ENCODE measurements around the gene SULT1A2. TPM values are rescaled to one million over a fixed set of nuclear protein-coding genes. Genes with fewer than 3 reads are reported as not detected.
A peak's percentile ranks its signal among the peaks of the same experiment; 100 is the strongest.
"Not testable (repeated sequence)": the region's sequence is repeated elsewhere in the genome, so short reads cannot be mapped to it uniquely, and the experiment has no call there.

Gene SULT1A2
- total RNA-seq, 1 experiment from 2014 or later: not detected

DNA sequence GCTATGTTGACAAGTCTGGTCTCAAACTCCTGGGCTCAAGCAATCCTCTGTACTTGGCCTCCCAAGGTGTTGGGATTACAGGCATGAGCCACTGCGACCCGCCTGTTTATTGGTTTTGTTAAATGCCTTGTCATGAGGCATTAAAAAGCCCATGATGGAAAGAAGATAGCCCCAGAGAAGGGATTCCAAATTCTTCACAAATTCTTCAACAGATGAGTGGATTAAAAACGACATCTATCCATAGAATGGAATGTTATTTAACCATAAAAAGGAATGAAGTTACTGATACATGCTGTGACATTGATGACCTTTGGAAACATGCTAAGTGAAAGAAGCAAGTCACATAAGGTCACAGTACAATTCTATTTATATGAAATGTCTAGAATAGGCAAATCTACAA, 38.4 kb downstream of the SULT1A2 start:
- no peak for DNase-seq (ENCODE audit: low read depth)

DNA sequence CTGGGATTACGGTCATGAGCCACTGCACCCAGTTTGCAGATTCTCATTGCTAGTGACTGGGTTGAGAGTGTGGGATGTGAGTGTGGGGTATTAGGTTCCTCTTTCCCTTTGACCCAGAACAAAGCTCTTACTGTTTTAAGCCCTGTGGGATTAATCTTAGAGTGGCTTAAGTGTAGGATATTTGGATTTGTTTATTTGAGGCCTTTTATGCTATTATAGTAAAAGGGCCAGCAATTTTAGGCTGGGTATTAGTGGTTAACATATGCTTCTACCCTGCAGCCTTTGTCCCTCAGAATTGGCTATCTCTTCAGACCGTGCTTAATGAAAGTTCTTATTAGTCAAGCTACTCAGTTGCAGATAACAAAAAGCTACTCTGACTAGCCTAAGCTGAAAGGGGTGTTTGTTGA, 39.9 kb downstream of the SULT1A2 start:
- no peak for DNase-seq (ENCODE audit: low read depth)

DNA sequence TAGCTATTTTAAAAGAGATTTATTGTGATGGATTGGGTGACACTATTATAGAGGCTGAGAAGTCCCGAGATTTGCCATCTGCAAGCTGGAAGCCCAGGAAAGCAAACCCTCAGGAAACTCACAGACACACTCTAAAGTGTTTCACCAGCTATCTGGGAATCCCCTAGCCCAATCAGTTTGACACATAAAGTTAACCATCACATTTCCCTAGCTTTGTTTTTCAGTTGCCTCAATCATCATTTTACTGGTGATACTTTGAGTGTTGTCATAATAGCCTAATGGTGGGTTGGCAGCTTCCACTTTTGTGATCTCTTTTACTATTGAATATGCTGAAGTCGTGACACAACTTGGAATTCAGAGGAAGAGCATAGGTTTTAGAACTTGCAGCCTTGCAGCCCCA, 41.3 kb downstream of the SULT1A2 start:
- no peak for DNase-seq (ENCODE audit: low read depth)

DNA sequence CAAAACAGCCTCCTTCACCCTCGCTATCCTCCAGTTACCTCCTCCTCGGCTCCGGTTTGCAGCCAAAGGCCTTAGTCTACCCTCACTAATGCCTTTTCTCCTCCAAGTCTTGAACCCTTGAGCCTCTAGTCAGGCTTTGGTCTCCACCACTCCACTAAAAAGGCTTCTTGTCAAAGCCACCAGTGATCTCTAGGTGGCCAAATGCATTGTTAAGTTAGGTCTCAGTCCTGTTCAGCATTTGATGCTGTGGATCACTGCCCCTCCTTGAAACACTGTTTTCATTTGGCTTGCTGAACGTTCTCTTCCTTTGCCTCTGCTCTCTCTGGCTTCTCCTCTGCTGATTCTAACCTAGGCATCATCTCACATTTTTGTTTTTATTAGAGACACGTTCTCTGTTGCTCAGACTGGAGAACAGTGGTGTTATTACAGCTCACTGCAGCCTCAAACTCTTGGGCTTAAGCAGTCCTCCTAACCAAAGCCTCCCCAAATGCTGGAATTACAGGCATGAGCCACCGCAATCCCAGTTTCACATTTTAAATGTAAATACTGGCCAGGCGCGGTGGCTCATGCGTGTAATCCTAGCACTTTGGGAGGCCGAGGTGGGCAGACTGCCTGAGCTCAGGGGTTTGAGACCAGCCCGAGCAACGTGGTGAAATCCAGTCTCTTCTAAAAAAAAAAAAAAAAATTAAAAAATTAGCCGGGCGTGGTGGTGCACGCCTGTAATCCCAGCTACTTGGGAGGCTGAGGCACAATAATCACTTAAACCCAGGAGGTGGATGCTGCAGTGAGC, 42.0 kb downstream of the SULT1A2 start:
- DNase-seq (ENCODE audit: low read depth): peak; percentile 9

DNA sequence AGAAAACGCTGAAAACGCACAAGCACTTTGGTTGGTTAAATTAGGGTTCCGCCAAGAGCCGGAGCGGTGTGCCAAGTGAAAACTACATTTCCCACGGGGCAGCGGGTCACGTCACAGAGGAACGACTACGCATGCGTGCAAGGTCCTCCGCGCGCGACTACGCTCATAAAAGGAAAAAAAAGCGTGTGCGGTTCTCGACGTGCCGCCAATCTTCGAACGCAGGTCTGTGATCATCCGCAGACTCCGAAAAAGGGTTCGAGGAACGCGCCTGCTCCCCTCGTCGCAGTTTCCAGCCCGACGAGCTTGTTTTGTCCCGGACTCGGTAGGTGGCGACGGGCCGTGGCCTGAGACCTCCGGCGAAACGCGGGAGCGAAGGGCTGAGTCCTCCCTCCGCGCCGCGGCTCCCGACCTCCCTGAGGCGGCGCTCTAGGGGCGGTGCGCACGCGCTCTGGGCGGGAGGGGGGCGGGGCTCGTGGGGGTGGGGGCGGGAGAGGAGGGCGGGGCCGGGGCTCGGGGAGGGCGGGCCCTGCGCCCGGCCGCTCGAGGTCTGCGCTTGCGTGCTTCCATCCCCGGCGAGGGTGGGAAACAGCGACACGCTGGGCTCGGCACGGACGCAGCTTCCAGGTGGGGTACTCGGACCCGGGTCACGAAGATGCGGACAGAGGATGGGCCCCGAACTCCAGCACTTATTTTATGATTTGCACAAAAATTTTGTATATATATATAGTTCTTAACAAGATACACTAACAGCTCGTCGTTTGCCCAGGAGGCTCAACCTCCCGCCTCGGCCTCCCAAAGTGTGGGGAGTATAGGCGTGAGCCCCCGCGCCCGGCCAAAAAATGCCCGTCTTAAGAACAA, 42.8 kb downstream of the SULT1A2 start, which contains the start of gene SGF29:
Gene SGF29, plus strand, starts transcription at position 145 of the 858 bp plus-strand sequence. CDS start 27,150 bp downstream, outside the sequence.
- peak; percentile 86 for DNase-seq (ENCODE audit: low read depth)

DNA sequence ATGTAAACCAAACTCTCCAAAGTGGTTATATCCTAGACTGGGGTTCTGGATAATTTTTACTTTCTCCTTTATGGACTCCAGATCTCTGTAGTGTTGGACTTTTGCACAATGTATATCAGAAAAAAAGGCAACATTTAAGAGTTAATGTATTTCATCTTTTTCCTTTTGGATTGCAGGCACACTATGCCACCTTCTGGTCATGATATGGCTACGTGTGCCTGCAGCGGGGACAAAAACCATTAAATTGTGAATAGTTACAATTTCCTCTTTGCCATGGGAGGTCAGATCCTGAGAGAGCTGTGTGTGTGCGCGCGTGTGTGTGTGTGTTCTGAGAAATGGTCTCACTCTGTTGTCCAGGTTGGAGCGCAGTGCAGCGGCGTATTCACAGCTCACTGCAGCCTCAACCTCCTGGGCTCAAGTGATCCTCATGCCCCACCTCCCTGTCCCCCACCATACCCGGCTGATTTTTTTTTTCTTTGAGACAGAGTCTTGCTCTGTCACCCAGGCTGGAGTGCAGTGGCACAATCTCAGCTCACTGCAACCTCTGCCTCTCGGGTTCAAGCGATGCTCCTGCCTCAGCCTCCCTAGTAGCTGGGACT, 47.5 kb downstream of the SULT1A2 start:
- DNase-seq (ENCODE audit: low read depth): peak; percentile 48

DNA sequence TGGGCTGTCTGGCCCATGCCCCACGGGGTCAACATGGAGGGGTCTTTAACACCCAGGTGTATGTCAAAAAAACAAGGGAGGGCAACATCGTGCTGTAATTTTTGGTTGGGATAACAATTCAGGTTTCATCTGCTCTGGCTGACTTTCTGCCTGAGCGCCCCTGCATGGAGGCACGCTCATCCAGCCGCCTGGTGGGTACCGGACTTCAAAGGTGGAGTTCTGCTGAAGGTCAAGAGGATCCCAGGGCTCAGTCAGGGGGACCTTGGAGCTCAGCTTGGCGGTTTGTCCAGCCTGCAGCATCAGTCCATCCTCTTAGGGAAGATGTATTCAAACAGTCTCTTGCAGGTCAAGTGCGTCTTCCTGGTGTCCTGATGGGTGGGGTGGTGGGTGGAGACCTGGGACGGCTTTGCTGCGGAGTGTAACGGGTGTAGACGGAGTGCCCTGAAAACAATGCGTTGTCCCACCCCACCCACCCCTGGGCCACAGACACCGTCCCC, 48.5 kb downstream of the SULT1A2 start:
- DNase-seq (ENCODE audit: low read depth): no peak

DNA sequence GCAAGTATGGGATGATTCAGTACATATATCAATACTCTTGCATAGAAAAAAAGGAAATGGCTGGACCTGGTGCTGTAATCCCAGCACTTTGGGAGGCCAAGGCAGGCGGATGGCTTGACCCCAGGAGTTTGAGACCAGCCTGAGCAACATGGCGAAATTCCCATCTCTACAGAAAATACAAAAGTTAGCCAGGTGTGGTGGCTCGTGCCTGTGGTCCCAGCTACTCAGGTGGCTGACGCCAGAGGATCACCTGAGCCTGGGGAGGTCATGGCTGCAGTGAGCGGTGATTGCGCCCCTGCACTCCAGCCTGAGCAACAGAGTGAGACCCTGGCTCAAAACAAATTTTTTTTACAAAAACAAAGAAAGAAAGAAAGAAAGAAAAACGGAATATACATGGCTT, 50.2 kb downstream of the SULT1A2 start:
- no peak for DNase-seq (ENCODE audit: low read depth)

DNA sequence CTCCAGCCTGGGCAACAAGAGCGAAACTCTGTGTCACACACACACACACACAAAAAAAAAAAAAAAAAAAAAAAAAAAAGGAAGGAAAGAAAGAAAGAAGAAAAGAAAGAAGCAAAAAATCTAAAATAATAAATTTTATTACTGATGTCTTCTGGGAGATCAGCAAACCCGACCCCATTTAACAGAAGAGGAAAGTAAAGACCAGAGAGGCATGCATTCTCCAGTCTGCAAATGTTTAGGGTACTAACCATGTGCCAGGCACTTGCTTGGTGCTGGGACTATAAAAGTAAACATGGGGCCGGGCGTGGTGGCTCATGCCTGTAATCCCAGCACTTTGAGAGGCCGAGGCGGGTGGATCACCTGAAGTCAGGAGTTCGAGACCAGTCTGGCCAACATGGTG, 50.9 kb downstream of the SULT1A2 start:
- not testable (repeated sequence) for DNase-seq (ENCODE audit: low read depth)

DNA sequence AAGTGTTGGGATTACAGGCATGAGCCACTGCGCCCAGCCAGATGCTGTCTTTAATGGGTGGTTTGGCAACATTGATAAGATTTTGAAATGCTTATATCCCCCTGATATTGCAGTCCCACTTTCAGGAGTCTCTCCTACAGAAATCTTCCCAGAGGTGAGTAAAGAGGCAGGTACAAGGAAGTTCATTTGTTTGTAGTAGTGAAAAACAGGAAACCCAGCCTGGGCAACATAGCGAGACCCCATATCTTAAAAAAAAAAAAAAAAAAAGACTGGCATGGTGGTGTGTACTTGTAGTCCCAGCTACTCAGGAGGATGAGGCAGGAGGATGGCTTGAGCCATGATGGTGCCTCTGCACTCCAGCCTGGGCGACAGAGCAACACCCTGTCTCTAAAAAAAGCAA, 51.9 kb downstream of the SULT1A2 start:
- DNase-seq (ENCODE audit: low read depth): no peak

DNA sequence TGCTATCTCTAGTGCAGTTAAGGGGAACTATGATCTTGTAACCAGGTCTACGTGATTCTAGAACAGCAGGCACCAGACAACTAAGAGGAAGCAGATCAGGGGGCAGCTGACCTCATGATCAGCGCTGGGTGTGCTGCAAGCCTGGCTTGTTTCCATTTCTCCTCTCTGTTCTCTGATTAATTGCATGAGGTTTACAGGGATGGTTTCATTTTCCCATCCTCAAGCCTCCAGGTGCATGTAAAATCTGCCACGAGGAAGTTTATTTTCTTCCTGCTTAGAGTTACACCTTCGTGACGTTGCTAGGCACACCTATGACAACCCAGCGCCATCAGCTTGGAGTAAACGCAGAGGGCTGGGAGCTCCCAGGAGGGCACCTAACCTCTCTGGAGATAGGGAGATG, 53.8 kb downstream of the SULT1A2 start:
- DNase-seq (ENCODE audit: low read depth): no peak

DNA sequence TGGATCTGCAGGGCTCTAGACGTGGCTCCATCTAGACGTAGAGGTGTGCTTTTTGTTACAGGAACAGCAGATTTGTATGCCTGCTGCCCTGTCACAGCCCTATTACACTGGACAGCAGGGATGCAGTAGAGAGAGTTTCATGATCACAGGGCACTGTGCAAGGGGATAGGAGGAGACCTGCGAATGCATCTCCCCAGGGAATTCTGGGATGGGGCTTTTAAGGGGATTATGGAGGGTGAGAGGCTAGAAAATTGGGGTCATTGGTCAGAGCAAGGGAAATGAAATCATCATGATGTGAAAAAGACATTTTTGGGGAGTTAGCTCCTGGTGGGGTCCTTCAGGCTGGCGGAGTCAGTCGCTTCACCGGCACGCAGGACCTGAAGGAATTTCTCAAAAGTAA, 54.2 kb downstream of the SULT1A2 start:
- DNase-seq (ENCODE audit: low read depth): no peak

Other genes with a start within 250 kb of the SULT1A2 start
- 0.07 and 0.42 TPM in 2 replicates for gene NPIPB6, start 233.5 kb downstream of the SULT1A2 start, total RNA-seq (2014; rRNA removed; shearing (Covaris generic))
- 21.7 and 39.4 TPM in 2 replicates for gene EIF3CL, start 193.2 kb downstream of the SULT1A2 start, total RNA-seq (2014; rRNA removed; shearing (Covaris generic))
- gene NPIPB7, start 124.7 kb downstream of the SULT1A2 start, total RNA-seq (2014; rRNA removed; shearing (Covaris generic)): not detected in 2 replicates
- 19.5 and 21.3 TPM in 2 replicates for gene CLN3, start 105.0 kb downstream of the SULT1A2 start, total RNA-seq (2014; rRNA removed; shearing (Covaris generic))
- not detected in 2 replicates for gene APOBR, start 102.4 kb downstream of the SULT1A2 start, total RNA-seq (2014; rRNA removed; shearing (Covaris generic))
- not detected in 2 replicates for gene IL27, start 90.2 kb downstream of the SULT1A2 start, total RNA-seq (2014; rRNA removed; shearing (Covaris generic))
- gene NUPR1, start 58.1 kb downstream of the SULT1A2 start, total RNA-seq (2014; rRNA removed; shearing (Covaris generic)): 1.1 and 3.5 TPM in 2 replicates
- 16.5 and 16.7 TPM in 2 replicates for gene SGF29, start 43.1 kb downstream of the SULT1A2 start, total RNA-seq (2014; rRNA removed; shearing (Covaris generic))
- gene SULT1A1, start 13.0 kb upstream of the SULT1A2 start, total RNA-seq (2014; rRNA removed; shearing (Covaris generic)): 0.91 and 1.2 TPM in 2 replicates
- not detected in 2 replicates for gene NPIPB8, start 41.0 kb upstream of the SULT1A2 start, total RNA-seq (2014; rRNA removed; shearing (Covaris generic))
- gene EIF3C, start 114.4 kb upstream of the SULT1A2 start, total RNA-seq (2014; rRNA removed; shearing (Covaris generic)): 21.4 and 41.2 TPM in 2 replicates
- not detected in 2 replicates for gene NPIPB9, start 154.7 kb upstream of the SULT1A2 start, total RNA-seq (2014; rRNA removed; shearing (Covaris generic))
- gene ATXN2L, start 225.9 kb upstream of the SULT1A2 start, total RNA-seq (2014; rRNA removed; shearing (Covaris generic)): 30.2 and 43.6 TPM in 2 replicates
- 121 and 131 TPM in 2 replicates for gene TUFM, start 249.3 kb upstream of the SULT1A2 start, total RNA-seq (2014; rRNA removed; shearing (Covaris generic))

Measured in M059J (cell line).